ENCODE data around the gene HNRNPL. TPM values are rescaled to one million over a fixed set of nuclear protein-coding genes. Genes with fewer than 3 reads are reported as not detected.
A peak's percentile ranks its signal among the peaks of the same experiment; 100 is the strongest.

HNRNPL gene
- total and polyA plus RNA-seq, 10 of the 15 experiments (the other 5 are each of a cell fraction or from before 2014, with no cell fraction given): 32.5 to 512 (median 306) TPM

DNA sequence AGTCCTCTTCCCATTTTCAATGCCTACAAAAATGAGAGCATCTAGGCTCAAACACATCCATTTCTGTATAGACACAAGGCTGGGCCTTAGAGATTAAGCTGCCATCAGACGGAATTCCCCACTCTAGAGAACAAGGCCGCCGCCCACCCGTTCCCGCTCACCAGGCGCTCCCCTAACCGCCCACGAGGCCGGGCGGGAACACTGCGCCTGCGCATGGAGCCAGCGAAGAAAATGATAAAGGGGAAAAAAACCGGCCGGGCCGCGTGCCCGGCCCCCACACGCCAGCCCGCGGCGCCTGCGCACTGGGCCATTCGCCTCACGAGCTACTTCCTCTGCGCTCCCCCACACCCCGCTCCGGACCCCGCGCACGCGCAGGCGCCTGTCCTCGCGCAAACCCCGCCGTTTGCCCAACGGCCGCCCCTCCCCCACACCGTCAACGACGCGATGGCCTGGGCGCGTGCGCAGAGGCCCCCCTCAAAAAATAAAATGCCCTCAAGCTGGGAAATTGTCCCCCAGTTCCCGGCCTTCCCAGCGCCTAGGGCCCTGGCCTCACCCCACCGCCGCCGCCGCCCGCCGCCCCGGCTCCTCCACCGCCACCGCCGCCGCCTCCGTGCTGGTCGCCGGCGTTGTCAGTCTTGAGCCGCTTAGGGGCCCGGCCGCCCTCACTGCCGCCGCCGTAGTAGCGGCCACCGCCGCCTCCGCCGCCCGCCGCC, 483 bp downstream of the HNRNPL start (continued):
- TF ChIP-seq REST (IDR thresholded peaks at IDR 0.05; ENCODE audit: low read depth, low read length) (no peak), KLF5 (IDR thresholded peaks at IDR 0.05; ENCODE audit: partially characterized antibody) (no peak), SIN3A (IDR thresholded peaks at IDR 0.05; ENCODE audit: low read depth, low read length) (peak; percentile 70; the same call in 1 of the 2 replicates), SREBF2 (IDR thresholded peaks at IDR 0.05; ENCODE audit: low read length) (no peak), LARP7 (IDR thresholded peaks at IDR 0.05) (peak; percentile 99), MXI1 (IDR thresholded peaks at IDR 0.05; ENCODE audit: low read depth, low read length) (peak; percentile 92), PAX5 (IDR thresholded peaks at IDR 0.05; ENCODE audit: borderline replicate concordance, low read depth, low read length) (no peak; the same call in 1 of the 2 replicates), ZNF622 (IDR thresholded peaks at IDR 0.05) (no peak), USF1 (IDR thresholded peaks at IDR 0.05; ENCODE audit: borderline replicate concordance, extremely low read length, insufficient read depth, low read depth, low read length) (no peak), IRF3 (IDR thresholded peaks at IDR 0.05) (no peak), ETV6 (conservative IDR thresholded peaks at IDR 0.05 in 1 of 2, IDR thresholded peaks at IDR 0.05 in 1 of 2; ENCODE audit: borderline replicate concordance in 1 of 2, low read depth in 1 of 2) (no peak), HSF1 (IDR thresholded peaks at IDR 0.05; ENCODE audit: low read depth, low read length) (0 out of 2 replicates have a peak, but pooled peaks have one; percentile 22), FOS (IDR thresholded peaks at IDR 0.05; ENCODE audit: borderline replicate concordance, extremely low read depth, insufficient read length) (no peak), NR2F1 (conservative IDR thresholded peaks at IDR 0.05) (0 out of 2 replicates have a peak, but pooled peaks have one; percentile 70), SUZ12 (IDR thresholded peaks at IDR 0.05; ENCODE audit: unreplicated experiment) (no peak), POLR2AphosphoS2 (IDR thresholded peaks at IDR 0.05; ENCODE audit: low read depth, low read length) (no peak), ZBTB4 (CRISPR knock-in tag; IDR thresholded peaks at IDR 0.05) (no peak)
